ENCODE data around the gene EEF1AKMT3.

The EEF1AKMT3 gene

DNA sequence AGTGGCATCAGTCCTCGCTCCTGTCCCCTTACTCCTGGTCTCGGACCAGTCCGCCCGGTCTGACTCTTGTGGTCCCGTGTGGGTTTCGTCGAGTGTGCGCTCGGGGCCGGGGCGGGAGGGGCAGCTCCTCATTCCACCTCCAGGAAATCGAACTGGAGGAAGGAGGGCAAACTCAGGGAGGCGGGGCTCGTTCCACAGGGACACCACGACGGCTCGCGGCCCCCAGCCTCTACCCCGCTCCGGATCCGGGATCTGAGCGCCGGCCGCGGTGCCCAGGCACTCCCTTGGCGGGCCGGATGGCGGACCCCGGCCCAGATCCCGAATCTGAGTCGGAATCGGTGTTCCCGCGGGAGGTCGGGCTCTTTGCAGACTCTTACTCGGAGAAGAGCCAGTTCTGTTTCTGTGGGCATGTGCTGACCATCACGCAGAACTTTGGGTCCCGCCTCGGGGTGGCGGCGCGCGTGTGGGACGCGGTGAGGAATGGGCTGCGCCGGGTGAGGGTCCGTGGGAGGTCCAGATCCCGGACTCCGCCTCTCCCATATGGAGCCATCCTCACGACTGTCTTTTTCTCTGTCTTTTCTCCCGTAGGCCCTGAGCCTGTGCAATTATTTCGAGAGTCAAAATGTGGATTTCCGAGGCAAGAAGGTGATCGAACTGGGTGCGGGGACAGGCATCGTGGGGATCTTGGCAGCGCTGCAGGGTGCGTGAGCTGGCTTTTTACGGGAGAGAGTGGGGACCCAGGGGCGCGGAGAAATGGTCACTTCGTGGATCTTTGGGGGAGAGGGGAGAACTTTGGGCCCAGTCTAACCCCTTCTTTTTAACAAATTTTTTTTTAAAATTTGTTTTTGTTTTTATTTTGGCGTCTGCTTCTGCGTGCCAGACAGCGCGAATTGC, at the start of gene EEF1AKMT3:
Gene EEF1AKMT3 (plus strand): TSS at position 186 of the 894 bp plus-strand sequence. CDS start 111 bp downstream, at position 297.
- DNase-seq (ENCODE audit: low read depth) = no peak

DNA sequence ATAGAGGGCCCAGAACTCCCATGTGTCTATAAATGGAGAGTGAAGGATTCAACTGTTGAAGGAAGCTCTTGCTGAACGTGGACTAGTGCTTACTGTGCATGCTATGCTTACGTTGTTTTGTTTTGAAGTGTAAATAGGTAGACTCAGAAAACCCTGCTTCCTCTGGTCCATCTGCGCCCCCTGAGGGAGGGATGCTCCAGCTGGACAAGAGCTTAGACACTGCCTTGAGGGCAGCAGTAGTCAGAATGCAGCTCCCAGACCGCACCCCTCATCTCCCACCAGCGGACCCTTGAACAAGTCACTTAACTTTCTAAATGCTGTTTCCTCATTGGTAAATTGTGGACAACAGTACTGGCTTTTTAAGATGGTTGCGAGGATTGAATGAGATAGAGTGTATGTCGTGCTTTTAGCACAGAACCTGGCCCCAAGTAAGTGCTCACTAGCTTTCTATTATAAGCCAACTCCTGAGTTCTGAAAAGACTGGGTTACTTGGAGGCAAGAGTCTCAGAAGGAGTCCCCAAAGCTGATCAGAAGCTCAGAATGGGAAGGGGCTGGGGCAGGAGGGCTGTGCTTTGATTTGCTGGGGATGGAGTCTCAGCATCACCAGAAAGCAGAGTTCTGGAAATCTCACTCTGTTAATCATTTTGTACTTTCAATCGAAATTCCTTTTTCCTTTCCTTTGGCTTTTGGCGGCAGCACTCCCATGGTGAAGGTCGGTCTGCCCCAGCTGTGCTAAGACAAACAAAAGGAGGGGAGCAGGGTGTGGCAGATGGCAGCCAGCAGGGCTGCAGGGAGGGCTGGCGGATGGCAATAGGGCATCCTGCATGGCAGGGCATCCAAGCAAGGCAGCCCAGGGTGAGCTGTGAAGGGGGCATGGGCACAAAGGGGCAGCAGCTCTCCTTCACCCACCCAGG, 49.4 kb upstream of the EEF1AKMT3 start:
- DNase-seq (ENCODE audit: low read depth) = no peak

DNA sequence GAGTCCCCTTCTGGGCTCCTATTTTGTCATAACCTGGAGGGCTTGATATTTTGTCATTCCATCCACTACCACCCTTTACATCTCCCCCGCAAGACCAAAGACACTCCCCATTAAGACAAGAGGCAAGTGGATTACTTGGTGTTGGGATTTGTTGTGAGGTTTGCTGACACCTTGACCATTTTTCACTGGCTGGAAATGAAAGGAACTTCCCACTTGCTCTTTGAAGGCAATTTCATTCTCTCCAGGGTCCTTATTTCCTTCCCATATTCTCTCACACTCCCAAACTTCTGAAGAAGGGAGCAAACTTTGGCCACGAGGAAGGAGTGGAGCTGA, 48.8 kb upstream of the EEF1AKMT3 start:
- no peak for DNase-seq (ENCODE audit: low read depth)

DNA sequence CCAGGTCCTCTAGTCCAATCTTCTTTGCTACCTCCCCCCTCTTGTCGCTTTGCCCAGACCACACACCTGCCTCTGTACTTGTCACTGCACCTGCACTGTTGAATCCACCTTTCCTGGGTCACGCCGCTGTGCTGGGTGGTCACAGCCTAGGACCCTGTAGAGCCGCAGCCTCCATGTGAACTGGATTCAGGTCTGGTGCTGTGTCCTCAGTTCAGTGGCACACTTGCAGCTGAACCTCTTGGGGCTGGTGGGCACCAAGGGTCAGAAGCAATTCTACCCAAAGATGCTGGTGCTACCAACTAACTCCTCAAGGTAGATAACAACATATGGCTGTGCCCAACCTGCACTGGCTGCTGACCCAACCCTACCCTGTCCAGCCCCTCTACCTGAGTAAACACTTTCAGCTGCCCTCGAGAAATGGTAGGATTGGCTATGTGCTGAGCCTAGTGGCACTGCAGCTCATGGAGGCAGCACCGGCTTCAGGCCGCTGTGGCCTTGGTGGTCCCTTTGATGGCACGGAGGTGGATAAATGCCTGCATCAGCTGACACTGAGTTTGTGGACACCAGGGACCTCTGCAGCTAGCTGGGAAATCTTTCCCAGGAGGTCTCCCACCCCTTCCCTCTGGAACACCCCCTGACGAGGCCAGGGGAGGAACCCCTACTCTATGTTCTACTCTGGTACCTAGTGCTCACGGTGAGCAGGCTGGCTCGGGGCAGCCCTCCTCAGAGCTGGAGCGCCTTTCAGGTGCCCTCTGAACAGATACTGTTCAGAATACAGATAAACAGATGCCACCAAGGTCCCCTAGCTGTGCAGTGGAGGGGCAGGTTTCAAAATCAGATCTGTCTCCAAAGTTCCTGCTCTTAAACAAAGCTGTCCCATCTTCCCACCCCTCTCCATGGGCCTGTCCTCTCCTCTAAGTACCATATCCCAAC, 48.1 kb upstream of the EEF1AKMT3 start:
- DNase-seq (ENCODE audit: low read depth) = no peak

DNA sequence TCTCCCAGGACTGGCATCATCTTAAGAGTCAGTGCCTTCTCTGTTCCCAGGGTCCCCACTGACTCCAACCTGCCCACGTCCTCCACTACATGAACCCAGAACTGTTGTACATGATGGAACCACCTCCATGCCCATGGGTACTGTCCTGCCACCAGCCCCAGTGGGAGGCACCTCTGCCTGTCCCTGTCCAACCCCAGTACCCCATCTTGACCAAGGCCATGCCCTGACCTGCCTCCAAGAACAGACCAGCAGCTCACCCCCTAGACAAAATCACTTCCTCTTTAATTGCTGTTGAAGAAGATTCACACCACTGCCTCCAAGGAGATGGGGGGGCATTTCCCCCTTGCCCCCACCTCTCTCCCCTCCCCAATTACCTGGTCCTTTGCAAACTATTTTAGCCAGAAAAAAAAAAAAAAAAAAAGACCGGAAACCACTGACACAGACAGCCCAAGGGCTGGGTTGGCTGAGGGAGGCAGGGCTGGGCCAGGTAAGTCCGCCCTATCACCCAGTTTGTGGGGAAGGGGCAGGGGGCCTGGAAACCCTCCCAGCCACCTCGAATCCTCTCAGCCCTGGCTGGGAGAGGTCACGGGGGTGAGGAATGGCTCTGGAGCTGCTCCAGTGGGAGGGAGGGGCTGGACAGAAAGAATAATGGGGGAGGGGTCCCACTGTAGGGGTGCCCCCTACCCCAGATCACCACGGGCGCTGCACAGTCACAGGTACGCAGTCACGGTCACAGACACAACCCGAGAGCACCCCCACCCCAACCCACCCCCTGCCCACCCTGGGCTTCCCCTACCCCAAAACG, 47.3 kb upstream of the EEF1AKMT3 start:
- no peak for DNase-seq (ENCODE audit: low read depth)

DNA sequence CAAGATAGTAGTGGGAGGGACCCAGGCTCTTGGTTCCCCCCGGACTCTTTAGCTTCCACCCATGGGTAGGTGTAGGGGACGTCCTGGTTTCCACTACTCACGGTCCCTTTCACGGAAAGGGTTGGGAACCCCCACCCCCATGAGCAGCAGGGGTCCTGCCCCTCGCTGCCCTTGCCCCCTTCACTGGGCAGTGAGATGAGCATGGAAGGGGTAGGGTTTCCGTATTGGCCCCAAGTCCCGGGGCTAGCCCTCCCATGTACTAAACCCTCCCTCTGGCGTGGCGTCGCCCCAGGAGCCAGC, 46.6 kb upstream of the EEF1AKMT3 start:
- DNase-seq (ENCODE audit: low read depth) = no peak

DNA sequence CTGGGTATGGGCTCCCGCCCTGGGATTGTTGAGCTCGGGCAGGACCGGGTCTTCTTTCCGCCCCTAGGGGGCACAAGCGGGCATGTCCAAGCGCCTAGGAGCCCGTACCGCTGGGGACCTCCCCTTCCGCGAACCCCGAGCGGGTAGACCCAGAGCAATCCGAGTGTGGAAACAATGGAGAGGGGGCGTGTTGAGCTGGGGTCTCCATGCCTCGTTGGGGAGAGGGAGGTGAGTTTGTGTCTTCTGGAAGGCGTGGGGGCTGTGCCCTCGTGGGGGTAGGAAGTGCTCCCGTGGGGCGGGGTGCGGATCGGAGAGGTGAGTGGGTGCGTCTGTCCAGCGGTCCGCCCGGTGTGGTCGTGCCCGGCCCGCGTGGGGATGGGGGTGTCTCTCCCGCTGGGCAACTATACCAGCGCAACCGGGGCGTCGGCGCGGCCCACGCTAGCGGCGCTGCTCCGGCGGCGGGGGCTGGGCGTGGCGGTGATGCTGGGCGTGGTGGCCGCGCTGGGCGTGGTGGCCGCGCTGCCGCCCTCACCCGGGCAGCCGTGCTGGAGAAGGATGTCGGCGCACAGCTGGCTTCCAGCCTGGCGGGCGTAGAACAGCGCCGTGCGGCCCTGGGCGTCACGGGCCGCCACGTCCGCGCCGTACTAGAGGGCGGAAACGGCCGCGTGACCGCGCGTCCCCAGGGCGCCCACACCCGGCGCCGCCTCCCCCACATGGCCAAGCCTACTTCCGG, 46.1 kb upstream of the EEF1AKMT3 start:
- peak; percentile 19 for DNase-seq (ENCODE audit: low read depth)

DNA sequence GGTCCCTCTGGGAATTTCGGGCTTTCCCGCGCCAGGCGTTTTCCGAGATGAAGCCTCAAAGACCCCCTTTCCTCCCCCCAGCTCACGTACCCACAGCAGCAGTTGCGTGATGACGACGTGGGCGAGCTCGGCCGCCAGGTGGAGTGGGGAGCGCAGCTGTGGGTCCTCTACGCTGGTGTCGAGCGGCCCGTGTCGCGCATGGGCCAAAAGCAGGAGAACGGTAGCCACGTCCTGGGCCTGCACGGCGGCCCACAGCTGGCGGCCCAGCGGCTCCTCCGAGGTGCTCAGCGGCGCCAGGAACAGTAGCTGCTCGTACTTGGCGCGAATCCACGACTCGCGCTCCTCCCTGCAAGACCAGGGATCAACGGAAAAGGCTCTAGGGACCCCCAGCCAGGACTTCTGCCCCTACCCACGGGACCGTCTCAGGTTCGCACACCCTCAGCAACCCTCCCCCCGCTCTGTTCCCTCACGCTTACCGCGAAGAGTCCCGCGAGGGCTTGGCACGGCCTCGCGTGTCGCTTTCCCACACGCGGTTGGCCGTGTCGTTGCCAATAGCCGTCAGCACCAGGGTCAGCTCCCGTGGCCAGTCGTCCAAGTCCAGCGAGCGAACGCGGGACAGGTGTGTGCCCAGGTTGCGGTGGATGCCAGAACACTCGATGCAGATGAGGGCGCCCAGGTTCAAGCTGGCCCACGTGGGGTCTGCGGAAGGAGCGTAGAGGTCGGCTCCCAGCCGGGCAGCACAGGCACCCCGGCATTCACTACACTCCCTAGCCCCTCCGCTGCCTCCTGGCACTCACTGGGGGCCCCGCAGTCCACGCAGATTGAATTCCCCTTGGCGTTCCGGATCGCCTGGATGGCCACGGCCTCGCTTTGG, 45.3 kb upstream of the EEF1AKMT3 start:
- no peak for DNase-seq (ENCODE audit: low read depth)

DNA sequence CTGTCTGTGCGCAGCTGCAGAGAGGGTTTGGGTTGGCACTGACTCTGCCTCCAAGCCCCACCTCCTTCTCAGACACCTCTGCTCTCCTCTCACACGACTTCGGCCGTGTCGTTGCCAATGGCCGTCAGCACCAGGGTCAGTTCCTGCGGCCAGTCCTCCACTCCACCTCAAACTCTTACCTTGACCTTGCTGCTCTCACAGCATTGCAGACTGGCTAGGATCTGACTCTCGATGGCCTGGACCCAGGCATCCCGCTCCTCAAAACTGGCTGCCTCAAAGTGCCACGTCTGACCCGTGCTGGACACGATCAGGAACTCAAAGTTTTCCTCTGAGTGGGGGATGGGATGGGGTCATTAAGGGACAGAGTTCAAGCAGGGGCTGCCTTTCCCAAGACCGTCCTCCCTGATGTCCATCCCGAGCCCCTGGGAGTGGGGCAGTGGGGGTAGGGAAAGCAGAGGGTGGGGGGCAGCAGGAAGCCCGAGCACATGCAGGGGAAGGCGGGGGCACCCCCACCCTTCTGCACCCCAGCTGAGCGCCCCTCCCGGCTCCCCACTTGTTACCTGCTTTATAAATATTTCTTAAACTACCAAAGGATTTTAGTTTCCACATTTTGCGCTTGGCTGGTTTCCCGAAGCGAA, 44.5 kb upstream of the EEF1AKMT3 start:
- DNase-seq (ENCODE audit: low read depth) = no peak

DNA sequence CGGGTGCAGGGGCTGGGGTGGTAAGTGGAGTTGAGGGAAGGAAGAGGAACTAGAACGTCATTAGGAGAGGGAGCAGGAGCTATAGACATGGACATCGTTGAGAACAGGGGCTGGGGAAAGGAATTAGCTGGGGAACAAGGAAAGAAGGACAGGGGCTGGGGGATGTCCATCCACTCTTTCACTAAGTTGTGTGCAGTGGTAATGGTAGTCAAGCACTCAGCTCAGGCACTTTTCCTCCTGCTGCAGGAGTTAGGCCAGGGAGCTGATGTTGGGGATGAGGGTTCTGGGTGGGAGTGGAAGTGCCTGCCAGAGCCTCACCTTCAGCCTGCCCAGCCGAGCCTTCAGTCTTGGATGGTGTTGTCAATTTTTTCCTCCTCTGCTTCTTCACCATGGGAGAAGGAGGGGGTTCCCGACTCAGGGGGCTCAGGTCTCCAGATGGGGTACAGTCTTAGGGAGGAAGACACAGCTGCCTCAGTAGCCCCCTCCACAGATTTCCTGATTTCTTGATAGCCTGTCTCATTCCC, 43.0 kb upstream of the EEF1AKMT3 start:
- no peak for DNase-seq (ENCODE audit: low read depth)

DNA sequence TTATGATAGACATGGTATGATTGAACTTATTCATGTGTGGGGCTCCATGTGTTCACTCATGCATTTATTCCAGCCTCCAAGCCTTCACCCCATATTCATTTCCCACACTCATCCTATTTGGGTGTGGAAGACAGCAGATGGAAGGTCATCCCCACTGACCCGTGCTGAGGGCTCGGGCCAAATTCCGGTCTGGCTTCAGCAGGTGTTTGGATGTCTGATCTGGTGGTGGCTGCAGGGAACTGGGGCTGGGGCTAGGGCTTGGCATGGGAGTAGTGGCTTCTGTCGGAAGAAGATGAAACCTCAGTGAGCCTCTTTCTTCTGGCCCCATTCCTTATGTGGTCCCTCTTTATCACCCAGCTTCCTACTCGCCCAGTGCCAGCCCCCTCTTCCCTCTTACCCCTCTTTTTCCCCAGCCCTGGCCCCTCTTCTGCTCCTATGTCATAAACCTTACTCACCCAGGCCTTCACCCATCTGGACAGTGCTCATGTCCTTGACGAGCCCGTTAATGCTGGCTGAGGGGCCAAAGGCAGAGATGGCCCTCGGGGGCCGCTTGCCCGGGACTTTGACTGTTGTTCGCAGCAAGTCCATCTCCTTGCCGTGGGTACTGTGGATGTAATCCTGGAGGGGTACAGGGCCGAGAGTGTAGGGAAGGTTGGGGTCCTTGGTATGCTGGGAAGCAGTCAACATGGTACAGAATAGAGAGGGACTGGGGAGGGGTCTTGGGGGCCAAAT, 41.9 kb upstream of the EEF1AKMT3 start:
- no peak for DNase-seq (ENCODE audit: low read depth)

DNA sequence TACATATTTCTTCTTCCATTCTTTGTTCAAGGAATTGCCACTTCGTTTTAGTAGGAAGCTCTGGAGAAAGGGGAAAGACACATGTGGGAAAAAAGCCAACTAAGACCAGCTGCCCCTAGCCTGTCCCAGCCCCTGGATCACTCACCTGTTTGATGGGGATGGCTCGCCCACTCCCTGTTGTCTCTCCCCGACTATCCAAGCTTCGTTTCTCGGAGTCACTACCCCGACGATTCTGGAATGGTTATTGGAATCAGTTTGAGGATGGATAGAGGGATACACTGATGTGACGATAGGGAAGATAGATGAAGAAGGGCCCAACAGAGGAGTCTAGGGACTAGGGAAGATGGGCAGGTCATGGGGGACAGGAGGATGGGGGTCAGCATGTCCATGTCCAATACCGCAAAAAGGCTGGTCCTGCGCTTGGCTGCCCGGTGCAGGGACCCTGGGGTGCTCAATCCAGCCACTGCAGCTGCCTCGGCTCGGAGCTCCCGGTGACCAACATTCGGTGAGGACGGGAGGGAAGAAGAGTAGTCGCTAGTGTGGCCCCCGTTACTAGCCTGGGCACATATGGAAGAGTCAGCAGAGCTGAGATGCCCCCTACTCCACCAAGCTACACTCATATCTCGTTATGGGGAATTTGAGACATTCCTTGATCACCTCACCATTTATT, 40.9 kb upstream of the EEF1AKMT3 start:
- no peak for DNase-seq (ENCODE audit: low read depth)

DNA sequence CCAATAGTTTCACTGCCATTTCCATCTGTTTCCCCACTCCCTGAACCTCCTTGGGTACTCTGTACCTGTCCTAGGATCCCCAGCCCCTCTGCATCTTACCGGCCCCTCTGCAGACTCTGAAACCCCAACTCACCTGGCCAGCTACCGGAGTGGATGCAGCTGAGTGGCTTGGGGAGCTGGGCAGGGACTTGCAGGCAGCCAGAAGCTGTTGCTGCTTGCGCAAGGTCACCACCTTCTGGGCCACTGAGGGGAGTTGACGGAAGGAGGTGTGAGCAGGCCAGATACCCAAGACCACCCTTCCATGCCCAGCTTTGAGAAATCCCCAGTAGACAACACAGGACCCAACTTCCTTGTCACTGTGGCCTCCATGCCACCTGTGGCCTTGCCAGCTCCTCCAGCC, 40.1 kb upstream of the EEF1AKMT3 start:
- DNase-seq (ENCODE audit: low read depth) = no peak

DNA sequence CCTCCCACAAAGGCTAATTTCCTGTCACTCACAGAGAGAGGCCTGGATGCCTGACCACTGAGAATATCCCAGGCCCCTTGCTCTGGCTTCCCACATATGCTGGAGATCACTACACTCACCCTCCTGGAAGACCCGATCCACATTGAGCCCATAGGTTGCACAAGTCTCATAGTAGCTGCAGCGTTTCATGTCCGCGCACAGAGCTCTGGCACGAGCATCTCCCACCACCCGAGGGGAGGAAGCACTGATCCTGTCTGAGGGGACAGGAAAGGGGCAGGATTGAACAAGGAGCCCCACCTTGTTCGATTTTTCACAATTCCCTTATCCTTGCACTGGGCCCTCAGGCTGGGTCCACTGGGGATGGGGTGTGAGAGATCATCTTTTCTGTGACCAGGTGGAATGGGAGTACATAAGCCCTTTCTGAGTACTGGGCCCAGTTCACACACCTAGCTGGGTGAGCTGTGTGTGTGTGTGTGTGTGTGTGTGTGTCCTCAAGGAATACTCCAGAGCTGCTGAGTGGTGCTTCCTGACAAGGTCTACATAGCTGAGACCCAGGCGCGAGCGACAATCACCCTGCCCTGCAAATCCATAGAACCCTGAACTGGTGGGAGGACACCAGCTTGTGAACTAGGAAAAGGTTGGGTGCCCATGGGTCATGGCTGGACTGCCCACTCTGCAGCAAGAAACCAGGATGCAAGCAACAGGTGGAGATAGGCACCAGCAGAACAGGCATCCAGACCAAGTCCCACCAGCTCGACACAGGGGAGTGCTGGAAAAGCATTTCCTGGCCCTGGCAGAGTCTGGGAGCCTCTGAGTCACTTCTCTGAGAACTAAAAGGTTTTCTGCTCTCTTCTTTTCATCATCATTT, 39.5 kb upstream of the EEF1AKMT3 start:
- DNase-seq (ENCODE audit: low read depth) = no peak

DNA sequence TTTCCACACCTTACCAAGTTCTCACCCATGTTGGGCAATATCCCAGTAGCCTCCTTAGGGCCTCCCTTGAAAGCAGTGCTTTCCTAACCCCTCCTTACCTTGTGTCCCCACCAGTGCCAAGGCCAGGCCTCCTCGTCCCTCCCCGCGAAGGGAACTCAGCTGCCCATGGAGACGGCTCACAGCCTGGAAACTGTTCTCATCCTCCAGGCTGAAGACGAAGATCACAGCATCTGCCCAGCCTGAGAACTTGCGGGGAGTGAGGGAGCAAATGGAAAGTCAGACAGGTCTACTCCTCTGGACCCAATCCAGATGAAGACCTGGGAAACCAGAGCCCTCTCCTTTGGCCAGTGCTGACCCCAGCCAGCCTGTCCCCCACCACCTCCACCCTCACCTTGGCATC, 38.5 kb upstream of the EEF1AKMT3 start:
- no peak for DNase-seq (ENCODE audit: low read depth)

DNA sequence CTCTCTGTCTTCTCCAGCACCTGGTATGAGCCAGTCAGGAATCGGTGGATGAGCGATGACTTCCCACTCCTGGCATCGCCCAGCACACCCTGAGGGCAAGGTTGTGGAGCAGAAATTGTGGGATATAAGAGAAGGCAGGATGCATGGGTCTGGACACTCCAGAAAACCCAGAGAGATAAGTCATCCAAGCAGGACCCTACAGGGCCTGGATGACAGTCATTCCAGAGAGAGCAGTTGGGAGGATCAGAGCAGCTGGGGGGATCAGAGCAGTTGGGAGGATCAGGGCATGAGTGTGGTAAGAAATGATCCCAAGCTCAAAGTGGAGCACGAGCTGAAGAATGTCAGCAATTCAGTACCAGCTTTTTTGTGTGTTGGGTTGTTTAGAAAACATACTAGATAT, 37.8 kb upstream of the EEF1AKMT3 start:
- no peak for DNase-seq (ENCODE audit: low read depth)

Measured in activated T-cell treated with anti-CD3 and anti-CD28 coated beads for 48 hours (primary cell).